HEK293 (cell line): ENCODE measurements around the gene KLHL12.
A peak's percentile ranks its signal among the peaks of the same experiment; 100 is the strongest.

ENCODE experiments used
- FEZF1 ChIP-seq: fragments of 450-650 bp; formaldehyde crosslinking; IDR thresholded peaks from 2 replicates; pipeline ENCODE4 v1.5.1; 2016; ENCODE audit warnings: missing biosample characterization, missing genetic modification characterization
- GLI4 ChIP-seq: fragments of 450-650 bp; formaldehyde crosslinking; IDR thresholded peaks from 2 replicates; pipeline ENCODE4 v1.5.1; 2016; ENCODE audit warnings: missing biosample characterization, missing genetic modification characterization
- GLIS2 ChIP-seq: fragments of 450-650 bp; formaldehyde crosslinking; IDR thresholded peaks from 2 replicates; pipeline ENCODE4 v1.5.1; 2016; ENCODE audit warnings: missing biosample characterization, missing genetic modification characterization
- HOXD13 ChIP-seq: sonication (generic); formaldehyde crosslinking; IDR thresholded peaks from 2 replicates; pipeline ENCODE4 v1.8.0; 2022; ENCODE audit warnings: missing genetic modification reagents, borderline replicate concordance
- IKZF3 ChIP-seq: fragments of 450-650 bp; IDR thresholded peaks from 2 replicates; pipeline ENCODE4 v1.5.0; 2018; ENCODE audit warnings: missing biosample characterization, mild to moderate bottlenecking, missing genetic modification characterization, moderate library complexity
- KLF7 ChIP-seq: fragments of 450-650 bp; formaldehyde crosslinking; IDR thresholded peaks from 2 replicates; pipeline ENCODE4 v1.5.1; 2016; ENCODE audit warnings: missing biosample characterization, missing genetic modification characterization, borderline replicate concordance
- KLF8 ChIP-seq: fragments of 450-650 bp; formaldehyde crosslinking; IDR thresholded peaks from 2 replicates; pipeline ENCODE4 v1.5.1; 2016; ENCODE audit warnings: missing biosample characterization, missing genetic modification characterization
- MYNN ChIP-seq: fragments of 450-650 bp; formaldehyde crosslinking; IDR thresholded peaks from 2 replicates; pipeline ENCODE4 v1.5.1; 2016; ENCODE audit warnings: missing biosample characterization, missing genetic modification characterization, borderline replicate concordance
- RBAK ChIP-seq: fragments of 450-650 bp; formaldehyde crosslinking; IDR thresholded peaks from 2 replicates; pipeline ENCODE4 v1.5.1; 2016; ENCODE audit warnings: missing biosample characterization, missing genetic modification characterization
- SP2 ChIP-seq: fragments of 450-650 bp; formaldehyde crosslinking; IDR thresholded peaks from 2 replicates; pipeline ENCODE4 v1.5.1; 2016; ENCODE audit warnings: missing biosample characterization, missing genetic modification characterization
- WT1 ChIP-seq: fragments of 450-650 bp; formaldehyde crosslinking; IDR thresholded peaks from 2 replicates; pipeline ENCODE4 v1.5.1; 2016; ENCODE audit warnings: missing biosample characterization, missing genetic modification characterization
- ZBTB1 ChIP-seq: fragments of 450-650 bp; formaldehyde crosslinking; IDR thresholded peaks from 2 replicates; pipeline ENCODE4 v1.5.1; 2016; ENCODE audit warnings: missing biosample characterization, missing genetic modification characterization
- ZBTB21 ChIP-seq: fragments of 450-650 bp; formaldehyde crosslinking; IDR thresholded peaks from 2 replicates; pipeline ENCODE4 v1.5.1; 2017; ENCODE audit warnings: missing biosample characterization, missing genetic modification characterization
- ZBTB48 ChIP-seq: fragments of 450-650 bp; formaldehyde crosslinking; IDR thresholded peaks from 2 replicates; pipeline ENCODE4 v1.5.1; 2016; ENCODE audit warnings: missing biosample characterization, missing genetic modification characterization
- ZBTB8A ChIP-seq: fragments of 450-650 bp; formaldehyde crosslinking; IDR thresholded peaks from 2 replicates; pipeline ENCODE4 v1.5.1; 2016; ENCODE audit warnings: missing biosample characterization, missing genetic modification characterization
- ZFP69B ChIP-seq: fragments of 450-650 bp; formaldehyde crosslinking; IDR thresholded peaks from 2 replicates; pipeline ENCODE4 v1.5.1; 2016; ENCODE audit warnings: missing biosample characterization, missing genetic modification characterization
- ZNF114 ChIP-seq: fragments of 450-650 bp; formaldehyde crosslinking; IDR thresholded peaks from 2 replicates; pipeline ENCODE4 v1.5.0; 2017; ENCODE audit warnings: missing biosample characterization, missing genetic modification characterization
- ZNF132 ChIP-seq: fragments of 450-650 bp; formaldehyde crosslinking; IDR thresholded peaks from 2 replicates; pipeline ENCODE4 v1.5.1; 2017; ENCODE audit warnings: missing biosample characterization, missing genetic modification characterization, borderline replicate concordance
- ZNF146 ChIP-seq: fragments of 450-650 bp; formaldehyde crosslinking; IDR thresholded peaks from 2 replicates; pipeline ENCODE4 v1.5.1; 2016; ENCODE audit warnings: missing biosample characterization, missing genetic modification characterization
- ZNF184 ChIP-seq: fragments of 450-650 bp; IDR thresholded peaks from 2 replicates; pipeline ENCODE4 v1.5.1; 2018; ENCODE audit warnings: missing biosample characterization, mild to moderate bottlenecking, missing genetic modification characterization
- ZNF221 ChIP-seq: fragments of 450-650 bp; formaldehyde crosslinking; IDR thresholded peaks from 2 replicates; pipeline ENCODE4 v1.5.1; 2017; ENCODE audit warnings: missing biosample characterization, missing genetic modification characterization, borderline replicate concordance
- ZNF426 ChIP-seq: fragments of 450-650 bp; formaldehyde crosslinking; IDR thresholded peaks from 2 replicates; pipeline ENCODE4 v1.5.1; 2017; ENCODE audit warnings: missing biosample characterization, missing genetic modification characterization, mild to moderate bottlenecking, inconsistent platforms, moderate library complexity
- ZNF433 ChIP-seq: fragments of 450-650 bp; formaldehyde crosslinking; IDR thresholded peaks from 2 replicates; pipeline ENCODE4 v1.5.1; 2016; ENCODE audit warnings: missing biosample characterization, missing genetic modification characterization, low read depth
- ZNF501 ChIP-seq: fragments of 450-650 bp; formaldehyde crosslinking; IDR thresholded peaks from 2 replicates; pipeline ENCODE4 v1.5.1; 2016; ENCODE audit warnings: missing biosample characterization, missing genetic modification characterization
- ZNF561 ChIP-seq: fragments of 450-650 bp; IDR thresholded peaks from 2 replicates; pipeline ENCODE4 v1.5.1; 2018; ENCODE audit warnings: missing biosample characterization, missing genetic modification characterization, borderline replicate concordance
- ZNF585B ChIP-seq: fragments of 450-650 bp; formaldehyde crosslinking; IDR thresholded peaks from 2 replicates; pipeline ENCODE4 v1.5.1; 2016; ENCODE audit warnings: missing biosample characterization, missing genetic modification characterization
- ZNF596 ChIP-seq: fragments of 450-650 bp; IDR thresholded peaks from 2 replicates; pipeline ENCODE4 v1.5.0; 2018; ENCODE audit warnings: missing biosample characterization, mild to moderate bottlenecking, missing genetic modification characterization, moderate library complexity
- ZNF626 ChIP-seq: fragments of 450-650 bp; sonication (Bioruptor Pico); formaldehyde crosslinking; IDR thresholded peaks from 2 replicates; pipeline ENCODE4 v1.5.1; 2018; ENCODE audit warnings: missing biosample characterization, missing genetic modification characterization, inconsistent platforms
- ZNF707 ChIP-seq: fragments of 450-650 bp; formaldehyde crosslinking; IDR thresholded peaks from 2 replicates; pipeline ENCODE4 v1.5.1; 2016; ENCODE audit warnings: missing biosample characterization, missing genetic modification characterization
- ZNF776 ChIP-seq: fragments of 450-650 bp; formaldehyde crosslinking; IDR thresholded peaks from 2 replicates; pipeline ENCODE4 v1.5.0; 2017; ENCODE audit warnings: missing biosample characterization, missing genetic modification characterization, borderline replicate concordance
- ZNF792 ChIP-seq: fragments of 450-650 bp; formaldehyde crosslinking; IDR thresholded peaks from 2 replicates; pipeline ENCODE4 v1.5.1; 2016; ENCODE audit warnings: missing biosample characterization, missing genetic modification characterization
- ZSCAN23 ChIP-seq: fragments of 450-650 bp; formaldehyde crosslinking; IDR thresholded peaks from 2 replicates; pipeline ENCODE4 v1.5.1; 2016; ENCODE audit warnings: missing biosample characterization, missing genetic modification characterization
- TF ChIP-seq, protein P1 (sequence below): fragments of 450-650 bp; formaldehyde crosslinking; IDR thresholded peaks from 2 replicates; pipeline ENCODE4 v1.5.1; 2017; ENCODE audit warnings: missing biosample characterization, missing genetic modification characterization
- TF ChIP-seq, protein P2 (sequence below): fragments of 450-650 bp; formaldehyde crosslinking; IDR thresholded peaks from 2 replicates; pipeline ENCODE4 v1.5.1; 2016; ENCODE audit warnings: missing biosample characterization, missing genetic modification characterization
- TF ChIP-seq, protein P3 (sequence below): fragments of 450-650 bp; formaldehyde crosslinking; IDR thresholded peaks from 2 replicates; pipeline ENCODE4 v1.5.1; 2016; ENCODE audit warnings: missing biosample characterization, missing genetic modification characterization, low read depth
- TF ChIP-seq, protein P4 (sequence below): fragments of 450-650 bp; IDR thresholded peaks from 2 replicates; pipeline ENCODE4 v1.5.1; 2018; ENCODE audit warnings: missing biosample characterization, mild to moderate bottlenecking, missing genetic modification characterization
- TF ChIP-seq, protein P5 (sequence below): fragments of 450-650 bp; formaldehyde crosslinking; IDR thresholded peaks from 2 replicates; pipeline ENCODE4 v1.5.1; 2016; ENCODE audit warnings: missing biosample characterization, missing genetic modification characterization

KLHL12 gene

DNA sequence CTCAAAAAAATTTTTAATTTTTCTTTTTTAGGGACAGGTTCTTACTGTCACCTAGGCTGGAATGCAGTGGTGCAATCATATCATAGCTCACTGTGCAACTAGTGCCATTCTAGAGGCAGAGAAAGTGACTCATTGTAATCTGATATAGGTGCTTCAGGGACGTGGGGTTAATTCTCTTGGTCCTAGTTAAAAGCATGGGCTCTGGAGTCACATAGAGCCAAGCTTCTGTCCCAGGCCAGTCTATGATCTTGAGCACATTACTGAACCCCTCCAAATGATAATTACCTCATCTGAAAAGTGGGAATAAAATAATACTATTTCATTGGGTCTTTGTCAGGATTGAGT is 32.2 kb upstream of the KLHL12 start (continued):
- no peak for TF ChIP-seq ZNF114 (tag by site-specific recombination)
- no peak for TF ChIP-seq HOXD13
- no peak for TF ChIP-seq KLF7
- TF ChIP-seq ZNF596 (tag by site-specific recombination) = no peak
- TF ChIP-seq RBAK (tag by site-specific recombination) = no peak
- peak; percentile 32; the same call in 1 of the 2 replicates for TF ChIP-seq ZNF184
- TF ChIP-seq ZBTB8A (tag by site-specific recombination) = no peak
- TF ChIP-seq, protein P1, sequence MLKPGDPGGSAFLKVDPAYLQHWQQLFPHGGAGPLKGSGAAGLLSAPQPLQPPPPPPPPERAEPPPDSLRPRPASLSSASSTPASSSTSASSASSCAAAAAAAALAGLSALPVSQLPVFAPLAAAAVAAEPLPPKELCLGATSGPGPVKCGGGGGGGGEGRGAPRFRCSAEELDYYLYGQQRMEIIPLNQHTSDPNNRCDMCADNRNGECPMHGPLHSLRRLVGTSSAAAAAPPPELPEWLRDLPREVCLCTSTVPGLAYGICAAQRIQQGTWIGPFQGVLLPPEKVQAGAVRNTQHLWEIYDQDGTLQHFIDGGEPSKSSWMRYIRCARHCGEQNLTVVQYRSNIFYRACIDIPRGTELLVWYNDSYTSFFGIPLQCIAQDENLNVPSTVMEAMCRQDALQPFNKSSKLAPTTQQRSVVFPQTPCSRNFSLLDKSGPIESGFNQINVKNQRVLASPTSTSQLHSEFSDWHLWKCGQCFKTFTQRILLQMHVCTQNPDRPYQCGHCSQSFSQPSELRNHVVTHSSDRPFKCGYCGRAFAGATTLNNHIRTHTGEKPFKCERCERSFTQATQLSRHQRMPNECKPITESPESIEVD = peak; percentile 50; the same call in 1 of the 2 replicates
- TF ChIP-seq ZBTB48 = peak; percentile 72; the same call in 1 of the 2 replicates
- TF ChIP-seq ZFP69B = no peak
- no peak for TF ChIP-seq ZSCAN23 (tag by site-specific recombination)
- no peak for TF ChIP-seq GLIS2
- no peak for TF ChIP-seq ZNF776 (tag by site-specific recombination)
- TF ChIP-seq, protein P2, sequence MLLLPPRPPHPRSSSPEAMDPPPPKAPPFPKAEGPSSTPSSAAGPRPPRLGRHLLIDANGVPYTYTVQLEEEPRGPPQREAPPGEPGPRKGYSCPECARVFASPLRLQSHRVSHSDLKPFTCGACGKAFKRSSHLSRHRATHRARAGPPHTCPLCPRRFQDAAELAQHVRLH (tag by site-specific recombination) = no peak
- TF ChIP-seq ZNF146 (tag by site-specific recombination) = no peak
- TF ChIP-seq ZNF707 (tag by site-specific recombination) = no peak
- TF ChIP-seq ZNF132 (tag by site-specific recombination) = no peak
- TF ChIP-seq ZNF501 (tag by site-specific recombination) = 0 out of 2 replicates have a peak, but pooled peaks have one; percentile 16
- peak; percentile 82 for TF ChIP-seq MYNN (tag by site-specific recombination)
- no peak for TF ChIP-seq FEZF1 (tag by site-specific recombination)
- TF ChIP-seq KLF8 (tag by site-specific recombination) = peak; percentile 70; the same call in 1 of the 2 replicates
- TF ChIP-seq ZBTB21 (tag by site-specific recombination) = no peak
- TF ChIP-seq ZNF792 (tag by site-specific recombination) = no peak
- TF ChIP-seq, protein P3, sequence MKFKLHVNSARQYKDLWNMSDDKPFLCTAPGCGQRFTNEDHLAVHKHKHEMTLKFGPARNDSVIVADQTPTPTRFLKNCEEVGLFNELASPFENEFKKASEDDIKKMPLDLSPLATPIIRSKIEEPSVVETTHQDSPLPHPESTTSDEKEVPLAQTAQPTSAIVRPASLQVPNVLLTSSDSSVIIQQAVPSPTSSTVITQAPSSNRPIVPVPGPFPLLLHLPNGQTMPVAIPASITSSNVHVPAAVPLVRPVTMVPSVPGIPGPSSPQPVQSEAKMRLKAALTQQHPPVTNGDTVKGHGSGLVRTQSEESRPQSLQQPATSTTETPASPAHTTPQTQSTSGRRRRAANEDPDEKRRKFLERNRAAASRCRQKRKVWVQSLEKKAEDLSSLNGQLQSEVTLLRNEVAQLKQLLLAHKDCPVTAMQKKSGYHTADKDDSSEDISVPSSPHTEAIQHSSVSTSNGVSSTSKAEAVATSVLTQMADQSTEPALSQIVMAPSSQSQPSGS (tag by site-specific recombination) = peak; percentile 66; the same call in 1 of the 2 replicates
- TF ChIP-seq ZNF626 (tag by site-specific recombination) = no peak
- TF ChIP-seq ZNF426 (tag by site-specific recombination) = no peak
- TF ChIP-seq ZNF433 = no peak
- peak; percentile 36; the same call in 1 of the 2 replicates for TF ChIP-seq WT1 (tag by site-specific recombination)
- TF ChIP-seq, protein P4, sequence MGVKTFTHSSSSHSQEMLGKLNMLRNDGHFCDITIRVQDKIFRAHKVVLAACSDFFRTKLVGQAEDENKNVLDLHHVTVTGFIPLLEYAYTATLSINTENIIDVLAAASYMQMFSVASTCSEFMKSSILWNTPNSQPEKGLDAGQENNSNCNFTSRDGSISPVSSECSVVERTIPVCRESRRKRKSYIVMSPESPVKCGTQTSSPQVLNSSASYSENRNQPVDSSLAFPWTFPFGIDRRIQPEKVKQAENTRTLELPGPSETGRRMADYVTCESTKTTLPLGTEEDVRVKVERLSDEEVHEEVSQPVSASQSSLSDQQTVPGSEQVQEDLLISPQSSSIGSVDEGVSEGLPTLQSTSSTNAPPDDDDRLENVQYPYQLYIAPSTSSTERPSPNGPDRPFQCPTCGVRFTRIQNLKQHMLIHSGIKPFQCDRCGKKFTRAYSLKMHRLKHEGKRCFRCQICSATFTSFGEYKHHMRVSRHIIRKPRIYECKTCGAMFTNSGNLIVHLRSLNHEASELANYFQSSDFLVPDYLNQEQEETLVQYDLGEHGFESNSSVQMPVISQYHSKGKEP = peak; percentile 96
- TF ChIP-seq ZNF221 = no peak
- TF ChIP-seq GLI4 (tag by site-specific recombination) = no peak
- no peak for TF ChIP-seq ZNF561 (tag by site-specific recombination)
- TF ChIP-seq ZNF585B (tag by site-specific recombination) = no peak
- TF ChIP-seq, protein P5, sequence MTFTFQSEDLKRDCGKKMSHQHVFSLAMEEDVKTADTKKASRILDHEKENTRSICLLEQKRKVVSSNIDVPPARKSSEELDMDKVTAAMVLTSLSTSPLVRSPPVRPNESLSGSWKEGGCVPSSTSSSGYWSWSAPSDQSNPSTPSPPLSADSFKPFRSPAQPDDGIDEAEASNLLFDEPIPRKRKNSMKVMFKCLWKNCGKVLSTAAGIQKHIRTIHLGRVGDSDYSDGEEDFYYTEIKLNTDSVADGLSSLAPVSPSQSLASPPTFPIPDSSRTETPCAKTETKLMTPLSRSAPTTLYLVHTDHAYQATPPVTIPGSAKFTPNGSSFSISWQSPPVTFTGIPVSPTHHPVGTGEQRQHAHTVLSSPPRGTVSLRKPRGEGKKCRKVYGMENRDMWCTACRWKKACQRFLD = no peak
- no peak for TF ChIP-seq ZBTB1
- 0 out of 2 replicates have a peak, but pooled peaks have one; percentile 53 for TF ChIP-seq IKZF3
- TF ChIP-seq SP2 = no peak
